ENCODE results near the gene LRRC75B.
"Not testable (repeated sequence)": the region's sequence is repeated elsewhere in the genome, so short reads cannot be mapped to it uniquely, and the experiment has no call there.

LRRC75B gene

DNA sequence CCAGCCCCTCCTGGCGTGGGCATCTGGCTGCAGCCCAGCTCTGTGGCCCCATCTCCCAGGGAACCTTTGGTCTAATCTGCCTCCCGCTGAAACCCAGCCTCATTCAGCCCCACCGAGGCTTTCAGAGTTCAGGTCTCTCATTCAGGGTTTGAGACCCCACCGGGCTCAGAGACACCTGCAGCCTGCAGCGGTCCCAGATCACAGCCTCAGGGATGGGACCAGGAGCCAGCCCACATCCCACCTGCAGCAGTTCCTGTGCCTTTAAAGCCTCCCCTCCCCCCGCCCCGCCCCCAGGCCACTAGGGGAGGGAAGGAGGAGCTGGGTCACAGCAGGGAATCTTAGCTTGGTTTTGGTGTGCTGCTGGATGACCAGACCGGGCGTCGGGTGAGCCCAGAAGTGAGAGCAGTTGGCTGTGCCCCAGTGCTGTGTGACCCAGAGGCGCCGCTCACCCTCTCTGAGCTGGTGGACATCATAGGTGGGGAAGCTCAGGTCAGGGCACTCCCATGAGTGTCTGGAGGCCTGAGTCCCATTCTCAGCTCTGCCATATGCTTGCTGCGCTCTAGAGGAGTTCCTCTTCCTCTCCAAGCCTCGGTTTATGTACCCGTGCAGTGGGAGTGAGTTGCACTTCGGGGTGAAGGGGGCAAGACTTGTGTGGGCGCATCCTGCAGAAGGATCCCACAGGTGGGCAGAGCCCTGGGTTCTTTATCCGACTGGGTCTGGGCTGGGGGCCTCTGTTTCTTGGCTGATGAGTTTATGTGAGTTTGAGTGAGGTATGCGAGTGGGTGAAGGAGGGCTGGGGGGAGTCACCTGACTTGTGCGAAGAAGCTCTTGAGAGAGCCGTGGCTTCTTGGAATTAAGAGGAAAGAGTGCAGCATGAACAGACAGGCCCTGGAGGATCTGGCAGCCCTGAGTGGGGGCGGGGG, 10.2 kb upstream of the LRRC75B start, which contains the start of gene GGT1:
Gene GGT1 (plus strand): TSS at position 347 of the 923 bp plus-strand sequence. CDS start 7,889 bp downstream, outside the sequence.
- DNase-seq (ENCODE audit: low read depth): not testable (repeated sequence)

DNA sequence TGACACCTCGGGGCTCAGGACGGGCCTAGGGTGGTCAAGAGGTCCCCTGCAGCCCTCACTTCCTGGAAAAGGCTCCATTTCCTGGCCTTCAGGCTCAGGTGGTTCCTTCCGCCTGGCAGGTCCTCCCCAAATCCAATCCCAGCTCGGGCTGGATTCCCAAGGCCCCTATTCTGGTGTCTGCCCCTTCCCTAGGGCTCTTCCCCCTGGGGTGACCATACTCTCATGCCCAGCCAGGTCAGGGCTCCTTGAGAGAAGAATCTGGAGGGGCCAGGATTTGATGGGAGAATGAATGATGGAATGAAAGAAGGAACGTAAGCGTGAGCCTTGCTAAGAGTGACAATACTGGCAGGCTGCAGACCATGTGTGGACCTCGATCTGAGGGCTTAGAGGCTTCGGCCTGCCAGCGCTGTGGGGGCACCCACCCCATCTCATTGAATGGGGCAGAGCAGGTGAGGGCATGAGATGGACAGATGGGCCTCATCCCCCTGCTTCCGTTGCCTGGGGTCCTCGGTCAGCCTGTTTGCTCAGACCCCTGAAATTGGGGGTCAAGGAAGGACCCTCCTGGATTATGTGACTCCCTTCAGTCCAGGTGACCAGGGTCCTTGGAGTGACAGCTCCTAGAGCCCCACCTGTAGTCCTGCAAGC, 9.4 kb upstream of the LRRC75B start:
- not testable (repeated sequence) for DNase-seq (ENCODE audit: low read depth)

DNA sequence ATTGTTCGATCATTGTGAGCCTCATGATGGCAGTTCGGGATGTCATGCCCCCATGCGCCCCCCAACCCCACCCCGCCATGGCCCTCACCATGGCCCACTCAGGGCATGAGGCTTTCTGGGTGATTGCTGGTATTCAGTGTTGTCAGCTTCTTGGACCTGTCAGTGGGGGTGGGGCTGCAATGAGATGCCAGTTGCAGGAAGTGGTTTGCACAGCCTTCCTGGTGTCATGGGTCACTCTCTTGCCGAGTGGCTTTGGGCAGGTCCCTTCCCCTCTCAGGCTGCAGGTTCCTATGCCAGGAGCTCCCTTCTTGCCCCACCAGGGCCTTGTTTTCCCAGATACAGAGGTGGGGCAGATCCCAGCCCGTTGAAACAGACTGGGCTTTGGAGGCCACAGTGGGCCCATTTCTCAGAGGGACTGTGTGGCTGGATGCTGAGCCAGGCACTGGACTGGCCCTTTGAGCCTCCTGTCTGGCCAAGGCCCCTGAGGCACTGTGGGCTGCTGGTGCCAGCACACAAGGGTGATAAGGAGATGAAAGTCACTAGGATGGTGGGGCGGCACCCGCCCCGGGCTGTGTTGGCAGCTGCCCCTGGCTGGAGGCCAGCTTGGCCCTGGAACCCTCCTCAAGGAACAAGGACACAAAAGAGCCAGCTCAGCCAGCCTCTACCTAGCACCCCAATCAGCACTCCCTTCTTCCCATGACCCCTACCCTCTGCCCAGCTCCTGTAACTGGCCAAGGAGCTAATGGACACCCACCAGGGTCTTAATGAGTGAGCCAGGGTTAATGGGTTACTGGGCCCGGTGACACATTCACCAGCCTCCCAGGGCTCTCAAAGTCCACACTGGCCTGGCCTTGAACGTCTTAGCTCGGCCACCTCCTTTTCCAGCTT, 8.6 kb upstream of the LRRC75B start:
- DNase-seq (ENCODE audit: low read depth): no peak

DNA sequence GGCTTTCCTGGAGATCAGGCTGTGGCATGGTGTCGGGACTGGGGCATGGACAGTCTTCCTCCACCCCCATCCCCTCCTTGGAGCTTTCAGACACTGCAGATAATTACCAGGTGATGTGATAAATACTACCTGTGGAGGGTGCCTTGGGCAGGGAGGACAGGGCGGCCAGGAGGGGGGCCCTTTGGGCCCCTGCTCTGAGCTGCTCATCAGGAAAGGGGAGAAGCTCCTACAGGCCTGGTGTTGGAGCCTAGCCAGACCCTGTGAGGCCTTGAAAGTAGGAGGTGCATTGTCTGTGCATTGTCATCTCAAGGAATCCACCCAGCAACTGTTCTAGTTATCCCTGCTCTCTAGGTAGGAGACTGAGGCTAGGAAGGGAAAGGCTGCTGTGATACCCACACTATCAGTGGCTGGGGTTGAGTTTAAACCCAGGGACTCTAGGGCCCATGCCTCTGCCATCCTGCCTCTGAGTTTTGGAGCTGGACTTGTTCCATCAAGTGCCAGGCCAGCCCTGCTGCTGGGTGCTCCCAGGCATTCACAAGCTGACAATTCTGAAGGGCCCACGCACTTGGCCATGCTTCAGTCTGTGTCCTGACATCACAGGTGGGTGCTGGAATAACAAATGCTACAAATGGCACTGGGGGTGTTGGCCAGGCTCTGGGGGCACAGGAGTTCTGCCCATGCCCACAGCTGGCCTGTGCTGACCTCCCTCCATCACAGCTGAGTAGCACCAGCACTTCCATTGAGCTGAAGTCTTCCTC, 7.3 kb upstream of the LRRC75B start:
- DNase-seq (ENCODE audit: low read depth): not testable (repeated sequence)

DNA sequence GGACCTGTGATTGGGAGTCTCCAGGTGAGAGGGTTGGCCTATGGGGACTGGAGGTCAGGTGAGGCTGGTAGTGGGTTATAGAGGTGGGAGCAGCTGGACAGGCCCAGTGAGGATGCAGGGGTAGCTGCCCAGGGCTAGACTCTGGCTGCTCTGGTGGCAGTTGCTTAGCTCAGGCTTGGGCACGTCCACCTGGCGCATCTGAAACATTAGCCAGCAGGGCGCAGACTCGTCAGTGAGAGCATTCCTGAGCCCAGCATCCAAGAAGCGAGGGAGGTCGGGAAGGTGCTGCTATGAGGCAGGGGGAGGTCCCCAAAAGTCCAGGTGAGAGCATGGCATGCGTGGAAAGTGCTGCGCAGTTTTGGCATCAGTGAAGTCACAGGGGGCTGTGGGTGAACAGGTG, 6.6 kb upstream of the LRRC75B start:
- no peak for DNase-seq (ENCODE audit: low read depth)

DNA sequence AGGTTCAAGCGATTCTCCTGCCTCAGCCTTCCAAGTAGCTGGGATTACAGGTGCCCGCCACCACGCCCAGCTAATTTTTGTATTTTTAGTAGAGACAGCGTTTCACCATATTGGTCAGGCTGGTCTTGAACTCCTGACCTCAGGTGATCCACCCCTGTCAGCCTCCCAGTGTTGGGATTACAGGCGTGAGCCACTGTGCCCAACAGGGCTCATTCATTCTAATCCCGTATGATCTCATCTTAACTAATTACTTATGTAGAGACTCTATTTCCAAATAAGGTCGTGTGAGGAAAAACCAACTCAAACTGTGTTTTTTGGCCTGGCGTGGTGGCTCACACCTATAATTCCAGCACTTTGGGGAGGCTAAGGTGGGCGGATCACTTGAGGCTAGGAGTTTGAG, 4.2 kb upstream of the LRRC75B start:
- DNase-seq (ENCODE audit: low read depth): not testable (repeated sequence)

DNA sequence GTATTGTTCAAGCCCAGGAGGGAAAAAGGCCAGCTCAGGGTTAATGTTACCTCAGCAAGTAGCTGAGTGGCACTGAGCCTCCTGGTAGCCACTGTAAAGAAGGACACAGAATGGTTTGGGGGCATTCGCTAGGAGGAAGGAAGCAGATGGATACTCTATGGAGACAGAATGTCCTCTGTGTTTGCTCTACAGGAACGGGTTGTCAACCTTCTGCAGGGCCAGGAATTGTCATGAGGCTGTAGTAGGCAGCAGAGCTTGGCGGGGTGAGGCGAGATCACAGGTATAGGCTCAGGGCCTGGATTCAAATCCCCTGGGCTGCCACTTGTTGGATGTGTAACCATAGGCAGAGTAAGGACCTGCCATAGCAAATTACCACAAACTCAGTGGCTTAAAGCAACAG, 3.0 kb upstream of the LRRC75B start:
- DNase-seq (ENCODE audit: low read depth): no peak

DNA sequence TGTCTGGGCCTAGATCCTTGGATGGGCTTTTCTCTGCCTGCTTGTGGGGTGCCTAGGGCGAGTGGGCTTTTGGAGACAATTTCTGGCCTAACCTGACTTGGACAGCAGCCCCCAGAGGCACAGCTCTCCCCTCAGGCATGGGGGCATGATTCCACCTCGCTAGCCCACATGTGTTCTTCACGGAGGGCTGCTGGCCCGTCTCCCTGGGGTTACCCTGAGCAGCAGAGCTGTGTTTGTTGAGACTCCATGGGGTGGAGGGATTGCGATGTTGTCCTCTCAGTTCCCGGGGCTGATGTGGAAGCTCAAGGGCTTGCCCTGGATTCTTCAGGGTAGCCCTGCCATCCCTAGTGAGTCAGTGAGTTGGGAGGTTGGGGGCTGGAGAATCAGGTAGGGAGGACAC, 2.4 kb upstream of the LRRC75B start:
- DNase-seq (ENCODE audit: low read depth): no peak

DNA sequence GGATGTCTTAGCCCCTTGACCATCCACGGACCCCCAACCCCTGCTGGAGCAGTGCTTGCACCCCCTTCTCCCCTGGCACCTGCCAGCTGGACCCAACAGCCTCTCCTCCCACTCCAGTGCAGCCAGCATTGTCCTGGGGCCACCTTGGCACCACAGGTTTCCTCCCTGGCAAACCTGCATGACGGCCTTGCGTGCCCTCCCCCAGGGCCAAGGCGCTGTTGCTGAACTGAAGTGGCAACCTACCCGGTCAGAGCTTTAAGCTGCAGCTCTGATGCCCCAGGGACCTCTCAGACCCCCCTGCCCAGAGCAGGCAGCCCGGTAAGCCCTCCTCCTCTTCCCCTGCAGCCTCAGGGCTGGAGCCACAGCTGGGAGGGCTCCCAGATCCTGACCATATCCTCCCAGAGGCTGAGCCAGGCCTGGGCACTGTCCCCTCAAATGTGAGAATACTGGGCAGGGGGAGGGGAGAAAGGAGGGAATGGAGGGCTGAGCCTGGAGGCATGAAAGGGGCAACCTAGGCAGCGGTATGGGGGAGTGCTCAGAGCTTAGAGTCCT, 1.8 kb upstream of the LRRC75B start:
- DNase-seq (ENCODE audit: low read depth): no peak

DNA sequence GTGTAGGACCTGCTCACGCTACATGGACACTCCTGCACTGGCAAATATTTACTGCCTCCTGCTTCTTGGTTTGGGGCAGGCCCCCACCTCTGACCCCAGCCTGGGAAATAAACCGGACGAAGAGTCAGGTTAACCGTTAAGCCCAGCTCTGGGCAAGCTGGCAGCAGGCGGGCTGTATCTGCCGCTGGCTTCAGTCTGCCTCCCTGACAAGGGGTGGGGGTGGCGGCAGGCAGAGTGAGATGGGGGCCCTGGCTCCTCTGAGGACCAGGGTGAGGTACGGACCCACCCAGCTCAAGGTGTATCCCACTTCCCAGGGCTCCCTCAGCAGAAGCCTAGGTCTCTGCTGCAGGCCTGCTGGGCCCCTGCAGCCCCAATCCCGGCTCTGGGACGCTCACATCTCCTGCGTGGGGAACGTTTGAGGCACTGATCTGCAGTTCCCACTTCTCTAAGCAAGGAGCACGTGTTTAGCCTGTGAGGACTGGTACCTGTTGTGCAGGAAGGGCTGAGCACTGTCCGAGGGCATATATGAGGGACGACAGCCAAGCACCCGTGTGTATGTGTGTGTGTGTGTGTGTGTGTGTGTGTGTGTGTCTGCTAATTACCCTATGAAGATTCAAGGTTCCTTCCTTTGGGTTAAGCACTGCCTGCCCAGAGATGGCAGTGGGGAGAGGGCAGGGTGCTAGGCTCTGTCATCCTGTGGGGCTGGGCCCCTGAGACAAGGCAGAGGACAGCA, 1.1 kb upstream of the LRRC75B start:
- DNase-seq (ENCODE audit: low read depth): no peak

DNA sequence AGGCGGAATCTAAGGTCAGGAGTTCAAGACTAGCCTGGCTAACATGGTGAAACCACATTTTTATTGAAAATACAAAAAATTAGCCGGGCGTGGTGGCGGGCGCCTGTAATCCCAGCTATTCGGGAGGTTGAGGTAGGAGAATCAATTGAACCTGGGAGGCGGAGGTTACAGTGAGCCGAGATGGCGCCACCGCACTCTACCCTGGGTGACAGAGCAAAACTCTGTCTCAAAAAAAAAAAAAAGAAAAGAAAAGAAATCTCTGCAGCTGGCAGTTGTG, 624 bp upstream of the LRRC75B start:
- not testable (repeated sequence) for DNase-seq (ENCODE audit: low read depth)

DNA sequence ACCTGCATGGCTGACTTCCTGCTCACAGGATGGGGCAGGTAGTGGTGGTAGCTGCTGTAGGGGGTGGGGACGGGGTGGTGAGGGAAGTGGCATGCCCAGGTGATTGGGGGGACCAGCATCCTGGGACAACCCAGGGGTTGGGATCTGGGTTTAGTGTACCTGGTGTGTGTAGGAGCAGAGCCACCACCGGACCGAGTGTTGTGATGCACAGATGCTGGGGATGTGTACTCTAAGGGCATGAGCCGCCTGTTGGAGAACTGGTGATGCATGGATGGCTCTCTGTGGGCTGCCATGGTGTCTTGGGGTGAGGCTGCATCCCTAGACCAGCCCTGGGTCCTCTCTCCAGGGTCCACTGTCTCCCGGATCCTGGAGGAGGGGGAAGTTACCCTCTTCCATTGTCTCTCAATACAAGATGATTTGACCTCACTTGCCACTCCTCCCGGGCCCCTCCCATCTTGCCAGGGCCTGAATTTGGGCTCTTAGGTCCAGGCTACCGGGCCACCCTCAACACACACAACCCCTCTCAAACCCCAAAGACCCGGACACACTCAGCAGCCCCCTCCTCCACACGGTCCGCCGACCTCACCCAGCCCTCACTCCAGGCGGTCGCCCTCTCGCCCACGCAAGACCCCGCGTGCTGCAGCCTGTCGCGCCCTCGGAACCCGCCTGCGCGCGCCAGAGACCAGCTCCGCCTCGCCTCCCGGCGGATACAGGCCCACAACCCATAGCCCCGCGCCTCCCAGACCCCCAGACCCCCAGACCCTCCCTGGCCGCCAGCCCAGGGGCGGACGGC, 619 bp downstream of the LRRC75B start:
- no peak for DNase-seq (ENCODE audit: low read depth)

DNA sequence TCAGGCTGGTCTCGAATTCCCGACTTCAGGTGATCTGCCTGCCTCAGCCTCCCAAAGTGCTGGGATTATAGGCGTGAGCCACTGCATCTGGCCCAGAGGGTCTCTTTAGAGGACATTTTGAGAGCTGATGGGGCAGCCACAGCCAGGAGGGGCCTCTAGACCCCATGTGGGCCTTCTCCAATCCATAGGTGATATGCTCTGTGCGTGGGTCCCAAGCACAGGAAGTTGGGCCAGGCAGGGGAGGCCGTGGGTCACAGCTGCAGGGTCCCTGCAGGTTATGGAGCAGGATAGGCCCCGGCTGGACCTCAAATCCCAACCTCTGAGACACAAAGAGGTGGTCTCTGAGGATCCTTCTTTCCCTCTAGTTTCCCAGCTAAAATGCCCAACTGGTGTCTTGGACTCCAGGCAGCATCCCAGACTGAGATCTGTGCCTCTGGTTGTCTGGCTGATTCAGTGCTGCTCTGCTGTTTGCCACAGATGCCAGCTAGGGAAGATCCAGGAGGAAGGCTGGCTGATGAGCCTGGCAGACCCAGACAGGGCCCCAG, 1.5 kb downstream of the LRRC75B start:
- no peak for DNase-seq (ENCODE audit: low read depth)

DNA sequence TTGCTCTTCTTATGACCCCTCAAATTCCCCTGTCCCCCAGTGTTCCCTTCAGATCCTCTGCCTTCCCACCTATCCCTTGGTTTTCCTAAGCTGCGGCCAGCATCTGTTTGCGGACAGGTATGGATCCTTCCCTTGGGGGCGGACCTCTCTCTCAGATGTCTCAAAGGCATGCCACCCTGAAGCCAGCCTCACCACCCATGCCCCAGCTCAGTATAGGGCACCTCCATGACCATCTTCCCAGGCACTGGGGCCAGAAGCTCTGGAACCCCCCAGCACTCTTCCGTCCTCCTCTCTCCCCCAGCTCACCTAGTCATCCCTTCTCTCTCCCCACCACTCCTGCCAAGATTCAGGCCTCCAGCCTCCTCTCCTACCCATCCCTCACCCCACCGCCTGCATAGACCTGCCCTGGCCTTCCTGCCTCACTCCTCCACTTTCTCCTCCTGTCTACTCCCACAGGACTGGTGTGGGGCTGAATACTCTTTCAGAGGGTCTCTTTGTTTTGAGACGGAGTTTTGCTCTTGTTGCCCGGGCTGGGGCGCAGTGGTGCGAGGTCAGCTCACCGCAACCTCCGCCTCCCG, 2.2 kb downstream of the LRRC75B start:
- DNase-seq (ENCODE audit: low read depth): no peak

DNA sequence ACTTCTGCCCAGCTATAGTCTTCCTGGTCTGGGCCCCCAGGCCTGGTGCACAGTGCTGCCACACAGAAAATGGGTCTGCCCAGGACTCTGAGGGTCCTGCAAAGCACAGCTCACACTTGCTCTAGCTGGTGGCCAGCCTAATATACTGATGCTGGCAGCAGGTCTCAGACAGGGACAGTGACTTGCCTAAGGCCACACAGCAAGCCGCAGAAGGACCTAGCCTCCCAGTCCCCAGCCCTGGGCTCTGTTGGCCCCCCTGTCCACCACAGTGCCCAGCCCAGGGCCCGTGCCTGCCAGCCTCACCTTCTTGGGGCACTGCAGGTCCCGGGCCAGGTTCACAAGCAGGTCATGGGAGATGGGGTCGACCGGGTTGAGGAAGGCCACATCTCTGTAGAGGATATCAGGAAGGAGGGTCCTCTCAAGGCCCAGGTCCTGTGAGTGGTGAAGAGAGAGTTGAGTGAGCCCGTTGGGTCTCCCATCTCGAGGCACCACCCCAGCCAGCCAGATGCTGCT, 3.3 kb downstream of the LRRC75B start:
- DNase-seq (ENCODE audit: low read depth): no peak

DNA sequence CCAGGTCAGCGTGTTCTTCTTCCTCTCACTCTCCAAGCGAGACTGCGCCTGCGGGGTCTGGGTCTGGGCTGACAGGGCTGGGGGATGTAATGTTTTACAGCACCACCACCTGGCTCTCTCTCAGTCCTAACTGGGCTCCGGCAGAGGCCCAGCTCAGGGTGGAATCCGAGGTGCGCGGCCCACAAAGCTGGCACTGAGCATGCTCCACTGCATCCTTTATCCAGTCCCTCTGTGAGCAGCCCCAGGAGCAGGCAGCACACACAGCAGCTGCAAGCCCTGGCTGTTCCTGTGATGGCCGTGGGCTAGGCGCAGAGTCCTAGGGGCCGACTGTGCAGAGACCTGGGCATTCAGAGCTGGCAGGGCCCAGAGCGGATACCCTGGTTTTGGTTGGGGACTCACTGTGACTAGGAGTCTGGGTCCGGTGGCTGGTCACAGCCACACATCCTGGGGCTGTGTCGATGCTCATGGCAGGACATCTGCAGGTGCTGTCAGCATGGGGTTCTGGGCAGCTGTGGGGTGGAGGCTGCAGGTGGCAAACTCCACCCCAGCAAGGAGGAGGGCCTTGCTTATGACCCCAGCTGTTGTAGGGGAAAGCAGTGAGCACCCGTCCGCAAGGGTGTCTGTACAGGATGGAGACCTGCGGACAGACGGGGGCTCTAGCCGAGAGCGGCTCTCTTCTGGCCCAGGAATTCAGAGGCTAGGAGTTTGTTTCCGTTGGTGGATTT, 4.0 kb downstream of the LRRC75B start:
- DNase-seq (ENCODE audit: low read depth): no peak

DNA sequence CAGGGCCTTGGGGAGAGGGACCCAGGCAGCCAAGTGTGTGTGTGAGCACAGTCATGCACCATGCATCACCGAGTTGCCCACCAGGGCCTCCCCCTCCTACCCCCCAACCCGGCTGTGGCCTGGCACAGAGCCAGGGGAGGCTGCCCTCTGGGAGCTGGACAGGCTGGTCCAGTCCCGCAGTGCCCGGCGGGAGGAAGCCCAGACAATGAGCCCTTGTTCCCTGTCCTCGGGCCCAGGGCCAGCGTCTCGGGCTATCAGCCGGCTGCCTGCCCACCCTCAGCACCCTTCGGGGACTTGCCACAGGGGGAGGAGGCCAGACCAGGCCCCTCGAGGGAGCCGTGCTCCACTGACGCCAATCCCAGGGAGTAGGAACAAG, 4.5 kb downstream of the LRRC75B start:
- DNase-seq (ENCODE audit: low read depth): no peak

DNA sequence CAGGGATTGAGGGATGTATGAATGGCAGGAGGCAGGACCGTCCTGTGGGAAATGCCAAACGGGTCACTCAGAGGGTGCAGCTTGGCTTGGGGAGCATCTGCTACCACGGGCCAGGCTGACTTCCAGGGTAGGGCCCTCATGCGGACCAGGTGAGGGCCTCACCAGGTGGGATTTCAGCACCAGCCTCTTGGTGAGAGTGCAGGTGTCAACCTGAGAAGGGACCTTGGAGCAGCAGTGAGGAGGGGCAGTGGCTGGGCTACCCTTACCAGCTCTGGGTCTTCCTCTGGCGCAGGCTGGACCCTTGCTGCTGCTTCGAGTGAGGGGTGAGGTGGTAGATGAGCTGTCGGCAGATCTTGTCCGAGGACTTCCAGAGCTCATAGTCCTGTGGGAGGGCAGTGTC, 4.9 kb downstream of the LRRC75B start:
- no peak for DNase-seq (ENCODE audit: low read depth)
